Measurements from ENCODE around the gene NRIP1. TPM values are rescaled to one million over a fixed set of nuclear protein-coding genes. Genes with fewer than 3 reads are reported as not detected.

NRIP1 gene
- total RNA-seq, 2 experiments from 2014 or later = 6.1 to 6.5 TPM

DNA sequence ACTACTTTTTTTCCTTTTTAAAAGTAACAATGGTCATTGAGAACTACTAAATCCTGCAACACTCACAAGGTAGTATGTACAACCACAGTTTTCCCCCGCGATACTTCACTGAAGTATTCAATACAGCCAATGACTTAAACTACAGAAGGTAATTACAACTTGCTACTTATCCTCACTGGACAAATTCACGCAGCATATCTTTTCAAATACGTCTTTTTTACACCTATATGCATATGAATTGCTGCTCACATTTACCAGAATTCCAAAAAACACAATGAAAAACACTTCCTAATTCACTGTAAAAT, 12.4 kb downstream of the NRIP1 start:
- H3K4me3 Mint-ChIP-seq = peak overlapping the region; percentile 69
- peaks cover 2% of the 10 kb centered on the region for H3K36me3 Mint-ChIP-seq (ENCODE audit: low read depth)
- H3K9me3 Mint-ChIP-seq = no peaks in the 10 kb centered on the region
- no peak for DNase-seq
- peak overlapping the region; percentile 48 for H3K27ac Mint-ChIP-seq
- peaks cover 83% of the 10 kb centered on the region for H3K4me1 Mint-ChIP-seq (ENCODE audit: low read depth)
- H3K27me3 Mint-ChIP-seq (ENCODE audit: low read depth) = no peaks in the 10 kb centered on the region
- intact Hi-C loops (cut with micrococcal nuclease) = loop anchor here (1.0 to 5.0 kb wide), 6 partner anchors 11 to 601 kb away; no protein-coding TSS in a partner anchor
- CTCF ChIA-PET = interaction anchor here (1.4 to 2.0 kb wide), 3 partner anchors 9 to 428 kb away, joined by 3 to 9 read pairs (median 4); partner anchors contain the start of gene NRIP1

DNA sequence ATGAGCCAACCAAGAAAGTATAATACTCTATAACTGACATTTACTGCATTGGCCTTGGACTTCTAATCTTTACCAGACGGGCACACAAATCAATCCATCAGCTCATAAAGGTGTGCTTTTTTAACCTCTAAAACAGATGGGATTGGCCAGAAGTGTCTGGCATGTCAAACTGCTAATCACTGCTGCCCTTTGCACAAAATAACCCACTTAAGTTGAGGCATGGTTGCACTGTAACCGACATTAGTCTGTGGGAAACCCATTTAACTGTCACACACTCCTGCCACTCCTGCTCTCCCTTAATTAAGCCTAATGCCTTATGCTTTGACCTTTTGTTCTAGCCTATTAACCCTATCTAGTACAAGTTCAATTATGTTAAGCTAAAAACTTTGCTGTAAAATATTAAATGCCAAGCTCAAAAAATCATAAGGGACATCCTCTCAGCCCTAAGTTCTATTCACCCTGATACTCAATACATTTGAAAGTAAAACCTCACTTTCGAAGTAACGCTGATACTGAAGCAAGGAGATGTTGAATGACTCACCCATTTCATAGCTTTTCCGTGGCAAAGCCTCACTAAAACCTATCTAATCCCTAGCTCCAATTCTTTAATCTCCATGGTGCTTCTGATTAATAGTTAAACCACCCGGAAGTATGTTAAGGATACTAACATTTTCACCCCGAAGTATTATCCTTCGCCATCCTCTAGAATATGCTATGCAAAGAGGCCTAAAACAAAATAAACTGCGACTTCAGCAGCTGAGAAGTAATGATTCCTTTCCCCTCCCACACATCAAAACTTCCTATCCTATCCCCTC, 12.9 kb downstream of the NRIP1 start:
- Mint-ChIP-seq H3K36me3 (ENCODE audit: low read depth) (peaks cover 2% of the 10 kb centered on the region), H3K27ac (peak overlapping the region; percentile 63), H3K4me1 (ENCODE audit: low read depth) (peaks cover 77% of the 10 kb centered on the region), H3K4me3 (peak overlapping the region; percentile 69), H3K27me3 (ENCODE audit: low read depth) (no peaks in the 10 kb centered on the region), H3K9me3 (no peaks in the 10 kb centered on the region)
- no peak for DNase-seq
- CTCF ChIA-PET = interaction anchor here (1.4 to 2.0 kb wide), 3 partner anchors 10 to 429 kb away, joined by 3 to 9 read pairs (median 4); partner anchors contain the start of gene NRIP1
- intact Hi-C loops (cut with micrococcal nuclease) = loop anchor here (1.0 to 5.0 kb wide), 6 partner anchors 11 to 601 kb away; no protein-coding TSS in a partner anchor

DNA sequence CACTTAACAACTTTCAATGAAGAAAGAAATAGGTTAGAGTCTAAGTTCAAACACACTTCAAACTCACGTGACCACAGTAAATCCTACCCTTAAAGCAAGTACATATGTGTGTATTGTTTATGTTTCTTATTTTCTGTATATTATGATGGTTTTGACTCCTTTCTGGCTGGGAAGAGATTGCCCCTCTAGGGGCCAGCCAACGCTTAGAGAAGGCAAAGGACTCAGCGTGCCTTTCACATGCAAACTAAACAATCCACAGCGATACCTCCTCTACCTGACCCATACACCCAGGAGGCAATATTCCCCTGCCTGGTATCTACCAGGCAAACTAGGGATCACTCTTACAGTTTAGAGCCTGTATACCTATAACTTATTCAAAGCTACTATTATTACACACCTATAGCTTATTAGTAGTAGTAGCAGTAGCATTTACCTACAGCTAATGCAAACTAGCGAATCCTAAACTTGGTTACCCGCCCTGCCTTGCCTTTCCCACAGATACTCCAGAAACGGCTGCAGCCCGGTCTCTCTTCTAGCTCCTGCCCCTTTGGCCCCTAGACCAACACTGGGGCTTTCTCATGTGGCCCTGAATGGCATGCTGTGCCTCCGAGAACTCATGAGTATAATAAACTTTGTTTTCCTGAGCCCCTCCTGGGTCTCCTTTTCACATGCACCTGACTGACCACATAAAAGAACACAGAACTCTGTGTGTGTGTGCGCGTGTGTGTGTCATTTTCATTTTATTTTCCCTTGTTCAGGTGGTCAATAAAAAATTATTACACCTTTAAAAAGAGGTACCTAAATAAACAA, 14.0 kb downstream of the NRIP1 start:
- Mint-ChIP-seq H3K27ac (peak overlapping the region; percentile 17), H3K36me3 (ENCODE audit: low read depth) (peaks cover 5% of the 10 kb centered on the region), H3K27me3 (ENCODE audit: low read depth) (no peaks in the 10 kb centered on the region), H3K9me3 (no peaks in the 10 kb centered on the region), H3K4me1 (ENCODE audit: low read depth) (peaks cover 70% of the 10 kb centered on the region), H3K4me3 (peak overlapping the region; percentile 69)
- intact Hi-C loops (cut with micrococcal nuclease) = loop anchor here (1.0 to 5.0 kb wide), 2 partner anchors 9 to 518 kb away; no protein-coding TSS in a partner anchor
- CTCF ChIA-PET = interaction anchor here (1.0 to 2.0 kb wide), 4 partner anchors 11 to 432 kb away, joined by 3 to 9 read pairs (median 4); partner anchors contain the start of gene NRIP1
- DNase-seq = peak; percentile 13

DNA sequence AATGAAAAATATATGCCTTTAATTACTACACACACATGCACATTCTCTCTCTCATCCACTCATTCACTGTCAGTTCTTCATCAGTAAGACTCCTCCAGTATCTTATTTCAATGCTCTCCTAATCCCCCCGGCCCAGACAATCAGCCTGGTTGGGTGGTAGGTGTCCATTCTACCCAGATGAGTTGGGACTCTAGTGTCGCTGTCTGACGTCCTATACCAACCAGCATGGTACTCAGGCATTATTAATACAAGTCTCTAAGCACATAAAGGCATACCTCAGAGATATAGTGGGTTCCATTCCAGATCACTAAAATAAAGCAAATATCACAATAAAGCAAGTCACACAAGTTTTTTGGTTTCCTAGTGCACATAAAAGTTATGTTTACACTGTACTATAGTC, 19.8 kb downstream of the NRIP1 start:
- peaks cover 38% of the 10 kb centered on the region for H3K4me1 Mint-ChIP-seq (ENCODE audit: low read depth)
- H3K4me3 Mint-ChIP-seq = no peak overlapping the region
- CTCF ChIA-PET = interaction anchor here (0.7 kb wide), 1 partner anchor 10 kb away, joined by 3 read pairs; no protein-coding TSS in a partner anchor
- H3K27ac Mint-ChIP-seq = no peak overlapping the region
- H3K36me3 Mint-ChIP-seq (ENCODE audit: low read depth) = peaks cover 29% of the 10 kb centered on the region
- peaks cover 4% of the 10 kb centered on the region for H3K9me3 Mint-ChIP-seq
- H3K27me3 Mint-ChIP-seq (ENCODE audit: low read depth) = no peaks in the 10 kb centered on the region
- DNase-seq = no peak
- intact Hi-C loops (cut with micrococcal nuclease) = no loop called here

DNA sequence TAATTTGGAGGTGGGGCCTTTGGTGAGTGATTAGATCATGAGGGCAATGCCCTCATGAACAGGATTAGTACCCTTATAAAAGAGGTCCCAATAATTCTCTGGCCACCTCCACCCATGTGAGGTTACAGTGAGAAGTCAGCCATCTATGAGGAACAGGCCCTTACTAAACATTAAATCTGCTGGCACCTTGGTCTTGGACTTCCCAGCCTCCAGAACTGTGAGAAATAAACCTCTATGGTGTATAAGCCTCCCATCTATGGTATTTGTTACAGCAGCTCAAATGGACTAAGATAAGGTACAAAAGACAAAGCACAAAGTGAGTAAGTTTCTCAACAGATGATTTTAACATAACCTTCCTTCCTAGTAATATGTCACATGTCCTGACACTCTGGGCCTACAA, 22.3 kb downstream of the NRIP1 start:
- Mint-ChIP-seq H3K4me1 (ENCODE audit: low read depth) (peaks cover 33% of the 10 kb centered on the region), H3K36me3 (ENCODE audit: low read depth) (peaks cover 35% of the 10 kb centered on the region), H3K4me3 (no peak overlapping the region), H3K27ac (no peak overlapping the region), H3K27me3 (ENCODE audit: low read depth) (no peaks in the 10 kb centered on the region), H3K9me3 (peaks cover 4% of the 10 kb centered on the region)
- no peak for DNase-seq
- CTCF ChIA-PET = no interaction called here
- intact Hi-C loops (cut with micrococcal nuclease) = no loop called here

DNA sequence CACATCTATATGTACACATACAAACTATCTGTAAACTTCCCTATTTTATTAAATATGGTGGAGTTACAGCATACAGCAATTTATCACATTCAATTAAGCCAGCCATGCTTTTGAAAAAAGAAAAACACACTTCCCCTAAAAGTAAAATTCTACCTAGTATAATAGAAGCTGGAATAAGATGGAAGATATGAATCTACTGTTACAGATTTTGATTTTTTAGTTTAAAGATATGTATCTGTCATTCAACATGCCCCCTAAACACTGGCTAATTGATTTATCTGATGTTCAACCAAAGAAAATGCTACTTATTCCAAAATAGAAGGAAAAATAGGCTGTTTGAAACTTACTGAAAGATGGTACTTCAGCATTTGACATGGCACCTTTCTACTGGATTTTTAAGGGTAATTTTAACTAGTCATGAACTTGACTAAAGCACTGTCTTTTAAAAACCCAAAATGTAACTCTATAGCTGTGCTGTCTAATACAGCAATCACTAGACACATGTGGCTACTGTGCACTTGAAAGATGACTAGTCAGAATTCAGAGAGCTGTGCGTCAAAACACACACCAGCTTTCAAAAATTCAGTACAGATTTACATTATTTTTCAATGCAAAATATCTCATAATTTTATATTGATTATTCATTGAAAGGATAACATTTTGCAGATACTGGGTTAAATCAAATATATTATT, 25.0 kb downstream of the NRIP1 start:
- H3K36me3 Mint-ChIP-seq (ENCODE audit: low read depth) = peaks cover 32% of the 10 kb centered on the region
- no peaks in the 10 kb centered on the region for H3K27me3 Mint-ChIP-seq (ENCODE audit: low read depth)
- peaks cover 41% of the 10 kb centered on the region for H3K4me1 Mint-ChIP-seq (ENCODE audit: low read depth)
- intact Hi-C loops (cut with micrococcal nuclease) = no loop called here
- CTCF ChIA-PET = interaction anchor here (1.1 kb wide), 1 partner anchor 23 kb away, joined by 3 read pairs; no protein-coding TSS in a partner anchor
- peaks cover 4% of the 10 kb centered on the region for H3K9me3 Mint-ChIP-seq
- no peak overlapping the region for H3K27ac Mint-ChIP-seq
- no peak overlapping the region for H3K4me3 Mint-ChIP-seq
- DNase-seq = no peak

DNA sequence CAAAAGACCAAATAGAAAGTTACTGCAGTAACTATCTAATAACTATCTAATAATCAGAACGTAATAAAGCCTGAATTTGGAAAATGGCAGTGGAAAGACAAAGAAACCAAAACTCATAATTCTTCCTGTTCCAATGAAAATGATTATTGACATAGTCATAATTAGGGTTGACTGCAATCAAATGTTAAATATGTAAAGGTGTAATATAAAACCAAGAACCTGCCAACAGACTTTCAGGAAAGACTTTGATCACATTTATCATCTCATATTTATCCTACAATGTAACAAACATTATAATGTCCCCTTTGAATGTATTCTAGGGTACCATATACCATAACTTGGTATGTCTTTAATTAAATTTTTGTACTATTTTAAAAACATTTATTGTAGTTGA, 26.9 kb downstream of the NRIP1 start:
- intact Hi-C loops (cut with micrococcal nuclease) = loop anchor here (2.0 kb wide), 1 partner anchor 17 kb away; no protein-coding TSS in a partner anchor
- peaks cover 46% of the 10 kb centered on the region for H3K4me1 Mint-ChIP-seq (ENCODE audit: low read depth)
- CTCF ChIA-PET = no interaction called here

DNA sequence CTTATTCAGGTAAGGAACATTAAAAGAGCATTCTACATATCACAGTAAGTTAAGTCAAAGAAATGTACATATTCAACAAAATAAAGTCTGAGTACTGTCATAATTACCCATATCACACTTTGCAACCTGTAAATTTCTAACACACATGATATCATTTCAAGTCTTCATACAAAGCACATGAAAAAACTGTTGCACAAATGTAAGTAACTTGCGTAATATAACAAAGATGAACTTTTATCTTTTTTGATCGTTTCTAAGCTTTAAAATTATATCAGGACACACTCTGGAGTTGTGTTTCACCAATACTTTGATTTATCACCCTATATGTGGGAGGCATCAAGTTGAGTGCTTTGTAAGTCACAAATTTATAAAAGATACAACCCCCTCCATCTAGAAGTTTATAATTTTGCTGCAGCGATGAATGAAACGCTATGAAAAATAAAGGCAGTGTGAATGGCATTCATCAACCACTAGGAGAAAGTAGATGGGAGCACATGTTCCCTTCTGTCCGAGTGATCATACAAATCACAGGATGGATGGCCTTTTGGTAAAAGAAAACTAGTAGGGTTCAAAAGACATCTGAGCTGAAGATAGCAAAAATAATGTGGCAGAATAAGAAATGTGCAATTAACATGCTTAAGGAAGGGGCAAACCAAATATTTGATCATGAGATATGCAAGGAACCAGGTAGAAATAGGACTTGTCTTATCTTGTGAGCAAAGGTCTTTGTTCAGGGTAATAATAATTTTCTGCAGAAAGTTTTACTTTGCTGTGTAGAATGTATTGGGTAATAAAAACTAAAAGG, 27.5 kb downstream of the NRIP1 start:
- intact Hi-C loops (cut with micrococcal nuclease) = loop anchor here (2.0 kb wide), 1 partner anchor 16 kb away; no protein-coding TSS in a partner anchor
- no peak overlapping the region for H3K4me3 Mint-ChIP-seq
- no peaks in the 10 kb centered on the region for H3K9me3 Mint-ChIP-seq
- H3K4me1 Mint-ChIP-seq (ENCODE audit: low read depth) = peaks cover 40% of the 10 kb centered on the region
- CTCF ChIA-PET = no interaction called here
- H3K36me3 Mint-ChIP-seq (ENCODE audit: low read depth) = peaks cover 18% of the 10 kb centered on the region
- H3K27me3 Mint-ChIP-seq (ENCODE audit: low read depth) = no peaks in the 10 kb centered on the region
- no peak overlapping the region for H3K27ac Mint-ChIP-seq
- no peak for DNase-seq

More for the DNA sequence above, 26.9 kb downstream of the NRIP1 start:
- DNase-seq = no peak
- H3K27me3 Mint-ChIP-seq (ENCODE audit: low read depth) = no peaks in the 10 kb centered on the region
- peaks cover 24% of the 10 kb centered on the region for H3K36me3 Mint-ChIP-seq (ENCODE audit: low read depth)
- no peak overlapping the region for H3K4me3 Mint-ChIP-seq
- peaks cover 4% of the 10 kb centered on the region for H3K9me3 Mint-ChIP-seq
- no peak overlapping the region for H3K27ac Mint-ChIP-seq

DNA sequence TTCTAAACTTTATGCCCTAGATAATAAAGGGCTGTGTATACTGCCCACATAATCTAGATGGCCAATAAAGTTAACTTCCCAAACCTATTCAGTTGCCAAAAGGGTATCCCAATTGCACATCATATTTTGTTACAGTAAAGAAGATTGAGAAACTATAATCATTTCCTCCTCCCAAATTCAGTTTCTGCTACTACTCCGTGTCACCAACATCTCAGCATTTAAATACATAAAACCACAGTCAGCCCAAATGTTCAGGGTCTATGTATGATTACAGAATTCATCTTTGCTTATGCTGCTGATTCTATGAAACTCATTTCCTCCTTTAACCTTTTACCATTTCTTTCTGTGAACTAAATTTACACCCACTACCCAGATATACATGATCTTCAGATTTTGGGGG, 28.6 kb downstream of the NRIP1 start:
- Mint-ChIP-seq H3K27me3 (ENCODE audit: low read depth) (no peaks in the 10 kb centered on the region), H3K4me3 (no peak overlapping the region), H3K9me3 (no peaks in the 10 kb centered on the region), H3K4me1 (ENCODE audit: low read depth) (peaks cover 40% of the 10 kb centered on the region), H3K36me3 (ENCODE audit: low read depth) (peaks cover 13% of the 10 kb centered on the region), H3K27ac (no peak overlapping the region)
- CTCF ChIA-PET = no interaction called here
- intact Hi-C loops (cut with micrococcal nuclease) = loop anchor here (2.0 kb wide), 1 partner anchor 15 kb away; no protein-coding TSS in a partner anchor
- DNase-seq = no peak

DNA sequence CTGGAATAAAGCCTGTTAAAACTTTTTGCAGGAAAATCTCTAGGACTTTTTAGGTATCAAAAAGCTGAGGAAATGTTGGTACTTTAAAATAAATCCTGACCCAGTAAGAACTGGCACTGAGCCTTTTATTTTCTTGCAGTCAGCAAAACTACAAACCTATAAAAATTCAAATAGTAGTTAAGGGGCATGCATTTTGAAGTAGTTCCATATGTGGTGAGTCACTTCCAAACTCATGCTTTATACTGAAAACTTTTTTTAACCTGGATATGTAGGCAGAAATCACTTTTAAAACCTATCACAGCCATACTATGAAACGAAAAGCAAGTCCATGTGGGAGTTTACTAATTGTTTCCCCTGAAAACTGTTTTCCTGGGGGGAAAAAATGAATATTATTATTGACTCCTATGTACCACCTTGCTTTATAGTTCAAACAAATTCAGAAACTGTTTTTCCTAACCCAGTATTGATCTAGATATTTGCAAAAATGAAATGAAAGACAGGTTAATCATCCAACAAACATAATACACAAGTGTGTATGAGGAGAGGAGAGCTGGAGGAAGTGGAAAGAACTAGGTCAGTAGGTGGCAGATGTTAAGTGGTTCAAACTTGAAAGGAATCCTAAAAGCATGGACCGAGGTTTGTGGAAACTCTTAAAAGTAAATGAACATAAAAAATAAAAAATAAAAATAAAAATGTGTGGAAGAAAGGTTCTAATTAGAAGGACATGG, 30.5 kb downstream of the NRIP1 start:
- intact Hi-C loops (cut with micrococcal nuclease) = loop anchor here (1.0 to 2.0 kb wide), 2 partner anchors 18 to 25 kb away; no protein-coding TSS in a partner anchor
- peaks cover 3% of the 10 kb centered on the region for H3K36me3 Mint-ChIP-seq (ENCODE audit: low read depth)
- no peaks in the 10 kb centered on the region for H3K9me3 Mint-ChIP-seq
- peak overlapping the region; percentile 47 for H3K27ac Mint-ChIP-seq
- CTCF ChIA-PET = interaction anchor here (1.1 kb wide), 1 partner anchor 10 kb away, joined by 3 read pairs; no protein-coding TSS in a partner anchor
- peak overlapping the region; percentile 7 for H3K4me3 Mint-ChIP-seq
- no peak for DNase-seq
- peaks cover 45% of the 10 kb centered on the region for H3K4me1 Mint-ChIP-seq (ENCODE audit: low read depth)
- H3K27me3 Mint-ChIP-seq (ENCODE audit: low read depth) = no peaks in the 10 kb centered on the region

All from activated naive CD4-positive, alpha-beta T cell treated with anti-CD3 and anti-CD28 coated beads for 36 hours (primary cell).